AG04449 (cell line): ENCODE data around the gene KMT2C.
"Not testable (repeated sequence)": the region's sequence is repeated elsewhere in the genome, so short reads cannot be mapped to it uniquely, and the experiment has no call there.

Source experiments
- CTCF ChIA-PET: fragments of 350-600 bp; formaldehyde crosslinking; extraction: SDS; loops from one replicate; lab custom pipeline; 2021; ENCODE audit warnings: antibody characterized with exemption; lab: Yijun Ruan, JAX
- POLR2A ChIA-PET: fragments of 400-600, 350-600 bp; formaldehyde crosslinking; extraction: SDS; loops from one replicate; lab custom pipeline; 2020; ENCODE audit warnings: antibody characterized with exemption, inconsistent platforms; lab: Yijun Ruan, JAX
- DNase-seq: peaks from one replicate; pipeline ENCODE4 v3.0.0-alpha.2; 2010; ENCODE audit warnings: low read depth, low spot score
- H3K4me3 ChIP-seq: 2 replicates; pipeline ENCODE4 v1.5.1; 2011; ENCODE audit warnings: low read depth, mild to moderate bottlenecking, control low read depth, low read length
- CTCF ChIP-seq: IDR thresholded peaks from one replicate; pipeline ENCODE4 v1.5.1; 2011; ENCODE audit warnings: mild to moderate bottlenecking, moderate library complexity, low read length, control low read depth, inconsistent platforms; ENCODE audit not compliant: insufficient read depth; ENCODE audit errors: missing control alignments

KMT2C gene

DNA sequence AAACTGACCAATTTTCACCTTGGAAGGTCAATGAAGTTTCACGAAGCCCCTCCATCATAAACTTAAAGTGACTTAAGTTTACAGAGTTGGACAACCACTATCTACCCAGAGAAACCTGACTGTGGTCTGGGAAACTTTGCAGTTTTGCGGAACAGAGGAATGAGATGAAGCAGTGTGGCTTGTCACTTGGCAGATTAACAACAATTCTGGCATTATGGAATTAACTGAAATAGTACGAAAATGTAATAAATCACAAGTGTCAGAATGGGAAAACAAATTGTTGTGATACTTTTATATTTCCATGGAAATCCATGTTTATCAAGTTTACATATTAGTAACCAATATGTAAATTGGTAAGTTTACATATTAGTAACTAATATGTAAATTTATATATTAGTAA is 4.9 kb downstream of the KMT2C start:
- POLR2A ChIA-PET: no interaction called here
- no peak for DNase-seq
- CTCF ChIA-PET: no interaction called here
- no peak for TF ChIP-seq CTCF
- no peak overlapping the region for H3K4me3 ChIP-seq

- POLR2A ChIA-PET, H3K4me3 ChIP-seq, DNase-seq: not testable (repeated sequence)
- CTCF ChIA-PET: interaction anchor here (0.7 to 1.3 kb wide), 2 partner anchors 88 to 914 kb away, joined by 4 to 5 read pairs; no protein-coding TSS in a partner anchor
Observed at GRCh38 chr7:152430118-152430517, 5.7 kb downstream of the KMT2C start.

DNA sequence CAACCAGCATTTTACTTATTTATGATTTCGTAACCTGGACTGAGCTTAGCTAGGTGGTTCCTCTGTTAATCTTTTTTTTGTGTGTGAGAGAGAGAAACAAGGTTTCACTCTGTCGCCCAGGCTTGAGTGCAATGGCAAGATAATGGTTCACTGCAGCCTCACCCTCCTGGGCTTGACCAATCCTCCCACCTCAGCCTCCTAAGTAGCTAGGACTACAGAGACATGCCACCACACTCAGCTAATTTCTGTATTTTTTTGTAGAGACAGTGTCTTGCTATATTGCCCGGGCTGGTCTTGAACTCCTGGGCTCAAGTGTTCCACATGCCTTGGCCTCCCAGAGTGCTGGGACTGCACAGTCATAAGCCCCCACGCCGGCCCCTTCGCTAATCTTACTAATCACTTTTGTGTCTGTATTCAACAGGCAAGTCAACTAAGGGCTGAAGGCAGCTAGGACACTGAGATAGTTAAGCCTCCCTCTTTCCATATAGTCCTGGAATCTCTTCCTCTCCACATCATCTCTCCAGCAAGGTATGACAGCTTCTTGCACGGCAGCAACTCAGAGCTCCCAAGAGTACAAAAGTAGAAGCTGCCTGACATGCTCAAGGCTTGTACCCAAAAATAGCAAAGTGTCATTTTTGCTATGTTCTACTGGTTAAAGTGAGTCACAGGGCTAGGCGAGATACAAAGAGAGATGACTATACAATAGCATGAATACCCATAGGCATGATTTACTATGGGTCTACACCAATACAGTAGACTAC is 11.3 kb downstream of the KMT2C start:
- no peak overlapping the region for H3K4me3 ChIP-seq
- CTCF ChIA-PET: interaction anchor here (1.0 kb wide), 1 partner anchor 8 kb away, joined by 3 read pairs; no protein-coding TSS in a partner anchor
- no peak for TF ChIP-seq CTCF
- POLR2A ChIA-PET: no interaction called here
- DNase-seq: no peak

- ChIA-PET CTCF (interaction anchor here (1.0 kb wide), 1 partner anchor 9 kb away, joined by 3 read pairs; no protein-coding TSS in a partner anchor), POLR2A (no interaction called here)
- TF ChIP-seq CTCF: no peak
- no peak for DNase-seq
- no peak overlapping the region for H3K4me3 ChIP-seq
Observed at GRCh38 chr7:152423991-152424347, 11.8 kb downstream of the KMT2C start.

- H3K4me3 ChIP-seq, DNase-seq, POLR2A ChIA-PET, CTCF ChIA-PET: not testable (repeated sequence)
Observed at GRCh38 chr7:152423171-152423570, 12.6 kb downstream of the KMT2C start.

- POLR2A ChIA-PET, H3K4me3 ChIP-seq, DNase-seq, CTCF ChIA-PET: not testable (repeated sequence)
Observed at GRCh38 chr7:152420950-152421349, 14.9 kb downstream of the KMT2C start.

GRCh38 chr7:152419473-152420429 is 16.1 kb downstream of the KMT2C start:
- DNase-seq: no peak

More at GRCh38 chr7:152419473-152420429, 16.1 kb downstream of the KMT2C start:
- CTCF ChIA-PET: no interaction called here
- no peak overlapping the region for H3K4me3 ChIP-seq
- TF ChIP-seq CTCF: no peak
- POLR2A ChIA-PET: no interaction called here
